NT2/D1 (cell line): ENCODE results near the gene TBCA.

Source experiments
- DNase-seq: peaks from one replicate; pipeline ENCODE4 v3.0.0-alpha.2; 2011; ENCODE audit warnings: low read depth, low spot score
- H3K27me3 ChIP-seq: 2 replicates; pipeline ENCODE4 v1.6.0; 2011; ENCODE audit warnings: mild to moderate bottlenecking; ENCODE audit not compliant: insufficient read length, insufficient read depth
- H3K36me3 ChIP-seq: 2 replicates; pipeline ENCODE4 v1.6.1; 2011; ENCODE audit warnings: mild to moderate bottlenecking, low read length, mixed read lengths; ENCODE audit not compliant: insufficient read depth, insufficient read length
- H3K4me1 ChIP-seq: 2 replicates; pipeline ENCODE4 v1.5.1; 2011; ENCODE audit not compliant: insufficient read depth, insufficient read length
- H3K4me3 ChIP-seq: 2 replicates; pipeline ENCODE4 v1.5.1; 2011; ENCODE audit warnings: low read depth; ENCODE audit not compliant: insufficient read length
- H3K9ac ChIP-seq: 2 replicates; pipeline ENCODE4 v1.6.0; 2011; ENCODE audit warnings: low read depth; ENCODE audit not compliant: insufficient read length
- H3K9me3 ChIP-seq: 2 replicates; pipeline ENCODE4 v1.5.1; 2011; ENCODE audit warnings: mild to moderate bottlenecking, low read length; ENCODE audit not compliant: insufficient read depth
- SUZ12 ChIP-seq: IDR thresholded peaks from 2 replicates; pipeline ENCODE4 v1.6.1; 2011; ENCODE audit not compliant: insufficient read length, insufficient read depth; ENCODE audit errors: extremely low read depth
- YY1 ChIP-seq: IDR thresholded peaks from 2 replicates; pipeline ENCODE4 v1.6.1; 2011; ENCODE audit not compliant: insufficient read length, insufficient read depth
- ZNF274 ChIP-seq: IDR thresholded peaks from 2 replicates; pipeline ENCODE4 v1.6.1; 2011; ENCODE audit warnings: mild to moderate bottlenecking, low read depth, low read length

TBCA gene

DNA sequence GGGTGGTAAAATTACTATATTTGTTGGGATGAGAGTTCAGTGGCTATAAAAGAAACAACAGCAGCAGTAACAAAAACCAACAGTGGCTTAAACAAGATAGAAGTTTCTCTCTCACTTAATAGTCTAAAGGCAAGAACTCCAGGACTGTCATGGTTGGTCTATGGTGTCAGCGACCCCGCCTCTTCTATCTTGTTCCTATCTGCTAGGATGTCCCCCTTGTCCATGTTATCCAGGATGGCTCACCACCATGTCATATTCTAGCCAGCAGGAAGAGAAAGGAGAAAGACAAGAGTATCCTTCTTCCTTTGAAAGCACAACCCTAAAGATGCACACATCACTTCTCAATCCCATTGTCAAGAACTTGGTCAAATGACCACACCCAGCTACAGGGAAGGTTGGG, 126.4 kb downstream of the TBCA start:
- no peaks in the 10 kb centered on the region for H3K36me3 ChIP-seq
- no peak overlapping the region for H3K9ac ChIP-seq
- H3K4me3 ChIP-seq = no peak overlapping the region
- DNase-seq = no peak
- TF ChIP-seq YY1 (no peak), SUZ12 (no peak), ZNF274 (no peak)
- no peaks in the 10 kb centered on the region for H3K9me3 ChIP-seq
- peaks cover 63% of the 10 kb centered on the region for H3K27me3 ChIP-seq
- no peaks in the 10 kb centered on the region for H3K4me1 ChIP-seq

DNA sequence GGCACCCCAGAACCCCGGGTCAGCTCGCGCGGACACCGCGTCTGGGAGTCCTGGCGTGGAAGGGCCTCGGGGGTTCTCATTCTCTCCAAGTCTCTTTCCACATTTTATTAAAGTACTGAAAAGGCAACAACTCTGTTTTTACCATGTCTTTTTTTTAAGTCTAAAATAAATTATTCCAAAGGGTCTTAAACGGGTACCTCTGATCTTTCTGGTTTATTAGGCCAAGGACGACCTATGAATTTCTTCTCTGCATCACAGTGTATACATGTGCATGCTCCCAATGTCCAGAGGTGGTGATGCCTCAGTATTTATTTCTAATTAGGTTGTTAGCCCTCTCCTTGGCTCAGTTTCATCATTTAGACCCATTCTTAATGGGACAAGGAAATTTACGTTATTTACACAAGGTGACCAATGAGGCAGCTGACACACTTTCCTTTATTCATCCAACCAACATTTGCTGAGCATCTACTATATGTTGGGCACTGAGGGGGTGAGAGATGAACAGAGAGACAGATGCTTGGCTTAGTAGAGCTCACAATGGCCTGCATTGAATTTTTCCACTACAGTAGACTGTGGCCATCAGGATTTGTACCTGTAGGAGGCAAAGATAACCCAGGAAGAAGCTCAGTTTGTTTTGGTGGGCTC, 130.0 kb downstream of the TBCA start:
- Histone ChIP-seq H3K9ac (no peak overlapping the region), H3K9me3 (no peaks in the 10 kb centered on the region), H3K4me3 (no peak overlapping the region), H3K27me3 (peaks cover 95% of the 10 kb centered on the region), H3K36me3 (no peaks in the 10 kb centered on the region), H3K4me1 (peaks cover 4% of the 10 kb centered on the region)
- TF ChIP-seq SUZ12 (no peak), YY1 (no peak)
- no peak for DNase-seq

DNA sequence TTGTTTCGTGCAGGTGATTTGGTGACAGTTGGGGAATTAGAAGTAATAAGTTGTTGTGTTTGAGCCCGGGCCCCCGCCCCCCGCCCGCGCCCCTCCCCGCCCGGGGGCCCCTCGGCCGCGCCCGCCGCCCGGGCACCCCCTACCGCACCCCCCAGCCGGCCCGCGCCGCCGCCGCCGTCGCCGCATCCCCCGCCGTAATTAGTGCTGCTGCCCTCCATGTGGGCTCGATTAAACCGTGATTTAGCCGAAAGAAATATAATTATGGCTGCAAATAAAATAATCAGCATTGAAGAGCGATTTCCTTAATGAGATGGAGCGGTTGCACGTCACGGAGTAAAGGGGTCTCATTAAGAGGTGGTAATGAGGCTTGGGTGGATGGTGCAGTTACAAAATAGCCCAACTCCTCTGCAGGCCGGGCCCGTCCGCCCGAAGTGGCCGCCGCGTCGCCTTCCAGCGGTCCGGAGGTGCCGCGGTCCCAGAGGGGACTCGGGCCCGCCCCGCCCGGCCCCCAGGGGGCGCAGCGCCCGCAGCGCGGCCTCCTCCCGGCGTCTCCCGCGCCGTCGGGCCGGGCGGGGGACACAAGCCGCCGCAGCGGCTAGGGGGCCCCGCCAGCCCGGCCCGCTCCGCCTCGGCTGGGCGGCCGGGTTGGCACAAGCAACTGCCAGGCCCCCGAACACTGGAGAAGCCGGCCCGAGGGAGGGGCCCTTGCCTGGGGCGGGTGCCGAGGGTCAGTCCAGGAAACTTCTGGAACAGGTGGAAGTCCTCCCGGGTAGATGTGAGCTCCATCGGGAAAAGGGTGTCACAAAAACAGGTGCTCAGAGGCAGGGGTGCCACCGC, 130.8 kb downstream of the TBCA start:
- H3K4me3 ChIP-seq = peak overlapping the region; percentile 28
- peaks cover 9% of the 10 kb centered on the region for H3K4me1 ChIP-seq
- no peaks in the 10 kb centered on the region for H3K9me3 ChIP-seq
- H3K9ac ChIP-seq = no peak overlapping the region
- DNase-seq = no peak
- TF ChIP-seq ZNF274 (no peak), SUZ12 (no peak), YY1 (no peak)
- no peaks in the 10 kb centered on the region for H3K36me3 ChIP-seq
- H3K27me3 ChIP-seq = peaks cover 98% of the 10 kb centered on the region

DNA sequence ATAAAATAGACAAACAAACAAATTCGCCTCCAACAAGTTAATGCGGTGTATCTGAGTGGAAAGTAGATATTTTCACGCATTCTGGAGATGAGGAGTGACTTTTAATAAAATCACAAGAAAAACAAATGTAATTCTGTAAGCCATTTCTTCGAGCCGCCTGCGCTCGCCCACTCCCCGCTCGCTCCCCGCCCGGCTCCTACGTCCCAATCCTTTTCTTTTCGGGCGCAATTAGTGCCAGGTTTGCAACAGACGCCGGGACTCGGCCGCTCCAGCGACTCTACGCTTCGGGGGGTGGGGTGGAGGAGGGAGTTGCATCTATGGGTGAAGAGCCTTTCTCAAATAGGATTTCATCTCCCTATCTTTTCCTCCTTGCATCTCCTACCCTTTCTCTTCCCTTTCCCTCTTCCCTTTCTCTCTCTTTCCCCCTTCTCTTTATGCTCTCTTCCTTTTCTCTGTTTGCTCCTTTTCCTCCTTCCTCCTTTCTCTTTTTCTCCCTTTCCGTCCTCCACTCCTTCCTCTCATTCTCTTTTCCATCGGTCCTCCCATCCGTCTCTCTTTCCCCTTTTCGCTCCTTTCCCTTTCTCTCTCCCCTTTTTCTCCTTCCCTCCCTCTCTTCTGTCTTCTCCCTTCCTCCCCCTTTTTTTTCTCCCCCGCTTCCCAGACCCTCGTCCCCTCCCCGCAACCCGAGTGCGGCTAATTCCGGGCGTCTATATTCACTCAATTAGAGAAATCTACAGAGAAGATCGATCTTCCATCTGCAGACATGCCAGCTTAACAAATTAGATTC, 131.6 kb downstream of the TBCA start:
- H3K4me3 ChIP-seq = no peak overlapping the region
- H3K9ac ChIP-seq = no peak overlapping the region
- no peak for DNase-seq
- H3K36me3 ChIP-seq = no peaks in the 10 kb centered on the region
- TF ChIP-seq SUZ12 (peak; percentile 73), YY1 (no peak), ZNF274 (no peak)
- H3K27me3 ChIP-seq = peaks cover 98% of the 10 kb centered on the region
- peaks cover 11% of the 10 kb centered on the region for H3K4me1 ChIP-seq
- no peaks in the 10 kb centered on the region for H3K9me3 ChIP-seq

DNA sequence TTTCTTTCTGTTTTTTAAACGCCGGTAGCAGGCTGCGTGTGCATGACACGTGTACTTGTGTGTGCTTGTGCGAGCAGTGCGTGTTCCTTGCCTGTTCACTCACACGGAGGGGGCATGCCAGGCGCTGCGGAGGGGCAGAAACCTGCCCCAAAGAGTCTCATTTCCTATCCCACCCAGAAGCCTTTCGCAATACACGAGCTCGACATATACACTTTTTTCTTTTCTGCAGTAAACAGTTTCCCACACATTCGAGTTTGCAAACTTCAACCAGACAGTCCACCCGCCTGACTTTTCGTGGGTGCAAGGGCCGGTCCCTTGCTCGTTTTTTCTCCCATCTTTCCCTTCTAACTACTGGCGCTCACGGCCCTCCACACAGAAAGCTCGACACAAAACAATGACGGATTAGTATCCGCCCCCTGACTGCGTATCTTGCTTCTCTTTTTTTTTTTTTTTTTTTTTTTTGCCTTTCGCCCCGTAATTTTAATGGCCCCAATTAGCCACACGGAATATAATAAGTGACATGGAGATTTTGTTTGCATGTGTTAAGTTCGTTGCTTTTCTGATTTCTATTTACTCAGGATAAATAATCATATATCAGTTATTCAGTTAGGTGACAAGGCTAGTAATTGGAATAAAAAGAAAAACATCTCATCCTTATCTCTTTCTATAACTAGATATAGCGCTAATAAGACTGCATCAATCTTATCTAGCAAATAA, 132.3 kb downstream of the TBCA start:
- no peaks in the 10 kb centered on the region for H3K36me3 ChIP-seq
- no peak overlapping the region for H3K4me3 ChIP-seq
- H3K9ac ChIP-seq = no peak overlapping the region
- H3K27me3 ChIP-seq = peaks cover 98% of the 10 kb centered on the region
- TF ChIP-seq SUZ12 (no peak), ZNF274 (no peak), YY1 (no peak)
- DNase-seq = no peak
- peaks cover 11% of the 10 kb centered on the region for H3K4me1 ChIP-seq
- no peaks in the 10 kb centered on the region for H3K9me3 ChIP-seq

DNA sequence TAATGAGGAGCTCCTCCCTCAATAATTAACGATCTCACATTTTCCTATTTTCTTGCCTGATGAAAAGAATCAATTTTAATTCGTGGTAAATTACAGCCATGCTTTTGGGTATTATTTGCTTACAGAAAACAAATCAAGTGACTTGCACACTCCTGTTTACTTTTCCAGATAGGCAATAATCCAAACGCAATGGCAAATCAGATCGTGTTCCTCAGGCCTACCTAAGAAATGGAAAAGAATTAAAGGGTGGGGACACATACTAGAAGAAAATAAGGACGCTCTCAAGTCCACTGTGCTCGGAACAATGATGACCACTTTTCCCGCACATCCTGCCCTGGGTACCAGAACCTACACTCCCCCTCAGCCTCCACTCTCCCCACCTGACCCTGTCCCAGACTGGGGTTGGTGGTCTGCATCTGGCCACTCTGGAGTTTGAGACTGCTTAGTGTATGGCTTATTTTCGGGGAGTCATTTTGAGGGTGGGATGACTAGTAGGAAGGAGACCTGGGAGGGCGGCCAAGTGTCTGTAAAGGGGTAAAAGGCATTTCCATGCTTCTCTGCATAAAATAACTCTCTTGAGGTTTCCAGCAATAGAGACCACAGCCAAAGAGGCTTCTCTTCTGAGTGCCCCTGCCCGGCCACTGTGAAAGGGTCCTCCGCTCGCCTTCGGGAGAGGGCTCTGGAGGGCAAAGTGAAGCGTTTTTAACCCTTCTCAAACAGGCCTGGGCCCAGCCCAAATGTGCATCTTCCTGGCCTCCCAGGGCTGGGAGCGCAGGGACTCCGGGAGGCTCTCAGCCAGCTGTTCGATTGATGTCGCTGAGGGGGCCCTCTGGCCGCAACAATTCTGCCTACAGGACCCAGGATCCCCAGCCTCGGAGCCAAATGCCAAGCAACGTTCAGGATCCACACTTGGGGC, 133.1 kb downstream of the TBCA start:
- H3K4me1 ChIP-seq = peaks cover 11% of the 10 kb centered on the region
- no peak overlapping the region for H3K4me3 ChIP-seq
- peaks cover 98% of the 10 kb centered on the region for H3K27me3 ChIP-seq
- H3K36me3 ChIP-seq = no peaks in the 10 kb centered on the region
- no peak for DNase-seq
- no peak overlapping the region for H3K9ac ChIP-seq
- peak; percentile 88 for TF ChIP-seq SUZ12
- no peak for TF ChIP-seq YY1
- no peak for TF ChIP-seq ZNF274
- H3K9me3 ChIP-seq = no peaks in the 10 kb centered on the region
